ENCODE results near the gene ORAI2. TPM values are rescaled to one million over a fixed set of nuclear protein-coding genes. Genes with fewer than 3 reads are reported as not detected.
A peak's percentile ranks its signal among the peaks of the same experiment; 100 is the strongest.
"Not testable (repeated sequence)": the region's sequence is repeated elsewhere in the genome, so short reads cannot be mapped to it uniquely, and the experiment has no call there.

Gene ORAI2
- total RNA-seq, 1 experiment from 2014 or later, result 76.9 TPM

- in situ Hi-C loops (cut with HindIII; ENCODE audit: low pct_unique_long_range_greater_than_20kb, low sequenced_read_pairs); H3K4me1 ChIP-seq (ENCODE audit: control insufficient read depth, insufficient read depth, low read length); H3K36me3 ChIP-seq (ENCODE audit: control insufficient read depth, insufficient read depth, low read length); POLR2A ChIA-PET; H3K27ac ChIP-seq (ENCODE audit: low read length); intact Hi-C loops (cut with micrococcal nuclease; ENCODE audit: unreplicated experiment); H3K27me3 ChIP-seq (ENCODE audit: control insufficient read depth, insufficient read depth, low read length); DNase-seq (ENCODE audit: low read depth, low spot score); H3K9me3 ChIP-seq (ENCODE audit: control insufficient read depth, insufficient read depth, low read depth, low read length); BruUV-seq (replicated peaks): not testable (repeated sequence)
- CTCF ChIA-PET, result interaction anchor here (0.5 kb wide), 1 partner anchor 84 kb away, joined by 6 read pairs; no protein-coding TSS in a partner anchor
- peak overlapping the region in 1 of 2 experiments; percentile 39; a peak in 2 of 4 replicates for H3K4me3 ChIP-seq (ENCODE audit: low read depth in 2 of 2, low read length in 2 of 2)
- ATAC-seq, result peak; percentile 51
Observed at GRCh38 chr7:102479209-102479584, 45.8 kb downstream of the ORAI2 start.

- H3K4me3 ChIP-seq (ENCODE audit: low read depth in 2 of 2, low read length in 2 of 2); H3K9me3 ChIP-seq (ENCODE audit: control insufficient read depth, insufficient read depth, low read depth, low read length); H3K4me1 ChIP-seq (ENCODE audit: control insufficient read depth, insufficient read depth, low read length); ATAC-seq; intact Hi-C loops (cut with micrococcal nuclease; ENCODE audit: unreplicated experiment); H3K27me3 ChIP-seq (ENCODE audit: control insufficient read depth, insufficient read depth, low read length); BruUV-seq (replicated peaks); POLR2A ChIA-PET; DNase-seq (ENCODE audit: low read depth, low spot score); in situ Hi-C loops (cut with HindIII; ENCODE audit: low pct_unique_long_range_greater_than_20kb, low sequenced_read_pairs); H3K36me3 ChIP-seq (ENCODE audit: control insufficient read depth, insufficient read depth, low read length); H3K27ac ChIP-seq (ENCODE audit: low read length): not testable (repeated sequence)
- CTCF ChIA-PET, result interaction anchor here (0.7 kb wide), 1 partner anchor 192 kb away, joined by 3 read pairs; no protein-coding TSS in a partner anchor
- TF ChIP-seq CTCF (IDR thresholded peaks at IDR 0.05), result peak; percentile 86
Observed at GRCh38 chr7:102479982-102480637, 46.7 kb downstream of the ORAI2 start.

GRCh38 chr7:102481962-102482361, 48.6 kb downstream of the ORAI2 start:
- in situ Hi-C loops (cut with HindIII; ENCODE audit: low pct_unique_long_range_greater_than_20kb, low sequenced_read_pairs); POLR2A ChIA-PET; intact Hi-C loops (cut with micrococcal nuclease; ENCODE audit: unreplicated experiment); H3K36me3 ChIP-seq (ENCODE audit: control insufficient read depth, insufficient read depth, low read length); ATAC-seq; DNase-seq (ENCODE audit: low read depth, low spot score); H3K9me3 ChIP-seq (ENCODE audit: control insufficient read depth, insufficient read depth, low read depth, low read length); H3K4me1 ChIP-seq (ENCODE audit: control insufficient read depth, insufficient read depth, low read length); H3K27ac ChIP-seq (ENCODE audit: low read length); CTCF ChIA-PET; BruUV-seq (replicated peaks); H3K27me3 ChIP-seq (ENCODE audit: control insufficient read depth, insufficient read depth, low read length); H3K4me3 ChIP-seq (ENCODE audit: low read depth in 2 of 2, low read length in 2 of 2): not testable (repeated sequence)

- H3K4me3 ChIP-seq (ENCODE audit: low read depth in 2 of 2, low read length in 2 of 2); in situ Hi-C loops (cut with HindIII; ENCODE audit: low pct_unique_long_range_greater_than_20kb, low sequenced_read_pairs); ATAC-seq; BruUV-seq (replicated peaks); H3K4me1 ChIP-seq (ENCODE audit: control insufficient read depth, insufficient read depth, low read length); intact Hi-C loops (cut with micrococcal nuclease; ENCODE audit: unreplicated experiment); CTCF ChIA-PET; H3K36me3 ChIP-seq (ENCODE audit: control insufficient read depth, insufficient read depth, low read length); H3K27me3 ChIP-seq (ENCODE audit: control insufficient read depth, insufficient read depth, low read length); H3K27ac ChIP-seq (ENCODE audit: low read length); POLR2A ChIA-PET; H3K9me3 ChIP-seq (ENCODE audit: control insufficient read depth, insufficient read depth, low read depth, low read length); DNase-seq (ENCODE audit: low read depth, low spot score): not testable (repeated sequence)
Observed at GRCh38 chr7:102484317-102484716, 50.9 kb downstream of the ORAI2 start.

- intact Hi-C loops (cut with micrococcal nuclease; ENCODE audit: unreplicated experiment); H3K4me1 ChIP-seq (ENCODE audit: control insufficient read depth, insufficient read depth, low read length); CTCF ChIA-PET; H3K27me3 ChIP-seq (ENCODE audit: control insufficient read depth, insufficient read depth, low read length); in situ Hi-C loops (cut with HindIII; ENCODE audit: low pct_unique_long_range_greater_than_20kb, low sequenced_read_pairs); DNase-seq (ENCODE audit: low read depth, low spot score); H3K9me3 ChIP-seq (ENCODE audit: control insufficient read depth, insufficient read depth, low read depth, low read length); H3K4me3 ChIP-seq (ENCODE audit: low read depth in 2 of 2, low read length in 2 of 2); H3K36me3 ChIP-seq (ENCODE audit: control insufficient read depth, insufficient read depth, low read length); BruUV-seq (replicated peaks); POLR2A ChIA-PET; H3K27ac ChIP-seq (ENCODE audit: low read length): not testable (repeated sequence)
- ATAC-seq, result peak; percentile 90
Observed at GRCh38 chr7:102490529-102491075, 57.2 kb downstream of the ORAI2 start.

GRCh38 chr7:102493220-102493935, 60.0 kb downstream of the ORAI2 start:
- H3K27ac ChIP-seq (ENCODE audit: low read length); intact Hi-C loops (cut with micrococcal nuclease; ENCODE audit: unreplicated experiment); CTCF ChIA-PET; BruUV-seq (replicated peaks); H3K4me3 ChIP-seq (ENCODE audit: low read depth in 2 of 2, low read length in 2 of 2); H3K36me3 ChIP-seq (ENCODE audit: control insufficient read depth, insufficient read depth, low read length); POLR2A ChIA-PET; H3K27me3 ChIP-seq (ENCODE audit: control insufficient read depth, insufficient read depth, low read length); H3K4me1 ChIP-seq (ENCODE audit: control insufficient read depth, insufficient read depth, low read length); in situ Hi-C loops (cut with HindIII; ENCODE audit: low pct_unique_long_range_greater_than_20kb, low sequenced_read_pairs); H3K9me3 ChIP-seq (ENCODE audit: control insufficient read depth, insufficient read depth, low read depth, low read length); DNase-seq (ENCODE audit: low read depth, low spot score): not testable (repeated sequence)
- ATAC-seq, result peak; percentile 39
